ENCODE measurements around the gene TCL1A.
"Not testable (repeated sequence)": the region's sequence is repeated elsewhere in the genome, so short reads cannot be mapped to it uniquely, and the experiment has no call there.

Gene TCL1A, protein sequence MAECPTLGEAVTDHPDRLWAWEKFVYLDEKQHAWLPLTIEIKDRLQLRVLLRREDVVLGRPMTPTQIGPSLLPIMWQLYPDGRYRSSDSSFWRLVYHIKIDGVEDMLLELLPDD

GRCh38 chr14:95713596-95714371, at the start of gene TCL1A:
Gene TCL1A (minus strand): TSS chr14:95714125. CDS start chr14:95714066, 59 bp downstream.
- no peak for DNase-seq

DNA sequence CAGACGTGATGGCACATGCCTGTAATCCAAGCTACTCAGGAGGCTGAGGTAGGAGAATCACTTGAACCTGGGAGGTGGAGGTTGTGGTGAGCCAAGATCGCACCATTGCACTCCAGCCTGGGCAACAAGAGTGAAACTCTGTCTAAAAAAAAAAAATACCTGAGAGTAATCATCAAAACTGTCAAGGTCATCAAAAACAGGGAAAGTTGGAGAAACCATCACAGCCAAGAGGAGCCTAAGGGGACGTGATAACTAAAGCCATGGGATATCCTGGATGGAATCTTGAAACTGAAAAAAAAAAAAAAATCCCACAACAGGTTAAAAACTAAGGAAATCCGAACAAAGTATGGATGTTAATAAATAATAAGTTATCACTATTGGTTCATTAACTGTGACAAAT, 49.1 kb upstream of the TCL1A start:
- DNase-seq: not testable (repeated sequence)

GRCh38 chr14:95761436-95761835, 47.5 kb upstream of the TCL1A start:
- no peak for DNase-seq

DNA sequence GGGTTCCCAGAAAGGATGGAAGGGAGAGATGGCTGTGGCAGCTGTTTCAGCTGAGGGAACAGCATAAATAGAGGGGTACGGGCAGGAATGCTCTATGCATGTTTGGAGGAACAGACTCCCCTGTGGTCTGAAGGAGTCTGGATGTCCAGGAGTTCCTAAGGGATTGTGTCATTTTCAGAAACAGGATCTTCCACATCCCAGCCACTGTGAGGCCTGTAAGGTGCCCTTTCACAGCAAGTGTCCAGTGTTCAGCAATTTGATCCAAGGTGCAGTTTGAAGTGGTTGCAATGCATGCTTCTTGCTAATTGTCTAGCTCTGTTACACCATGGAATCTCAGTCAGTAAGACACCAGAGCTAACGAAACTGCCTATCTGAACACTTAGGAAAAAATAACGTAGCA, 46.7 kb upstream of the TCL1A start:
- no peak for DNase-seq

GRCh38 chr14:95759941-95760340, 46.0 kb upstream of the TCL1A start:
- no peak for DNase-seq

DNA sequence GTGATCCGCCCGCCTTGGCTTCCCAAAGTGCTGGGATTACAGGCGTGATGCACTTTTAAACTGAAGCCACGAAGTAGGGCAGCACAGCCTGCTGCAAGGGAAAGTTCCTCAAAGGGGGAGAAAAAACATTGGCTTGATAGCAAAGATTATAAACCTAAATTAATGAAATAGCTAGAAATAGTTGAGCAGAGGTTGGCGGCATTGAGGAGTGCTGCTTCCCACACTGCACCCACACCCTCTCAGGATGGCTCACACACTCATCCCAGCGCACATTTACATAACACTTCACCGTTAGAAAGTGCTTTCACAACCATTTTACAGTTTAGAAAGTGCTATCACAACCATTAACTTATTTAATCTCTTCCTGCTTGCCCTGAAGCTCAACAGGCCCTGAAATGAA, 44.4 kb upstream of the TCL1A start:
- DNase-seq: no peak

DNA sequence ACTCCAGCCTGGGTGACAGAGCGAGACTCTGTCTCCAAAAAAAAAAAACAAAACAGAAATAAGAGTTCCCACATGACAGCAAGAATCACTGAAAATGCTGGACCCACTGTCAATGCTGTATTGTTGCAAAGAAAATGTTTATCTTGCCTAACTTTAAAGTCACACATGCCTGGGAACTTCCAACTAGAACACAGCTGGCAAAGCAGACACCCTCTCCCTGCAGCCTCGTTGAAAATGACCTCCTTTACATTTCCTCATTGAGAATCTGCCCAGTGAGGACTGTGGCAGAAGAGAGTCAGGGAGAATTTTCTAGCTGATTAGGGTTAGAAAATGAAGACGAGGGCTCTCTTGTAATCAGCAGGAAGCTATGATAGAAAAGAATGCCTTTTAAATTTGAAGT, 42.8 kb upstream of the TCL1A start:
- DNase-seq: no peak

GRCh38 chr14:95756127-95756526, 42.2 kb upstream of the TCL1A start:
- no peak for DNase-seq

- no peak for DNase-seq
Measured at GRCh38 chr14:95741781-95742180, 27.9 kb upstream of the TCL1A start.

DNA sequence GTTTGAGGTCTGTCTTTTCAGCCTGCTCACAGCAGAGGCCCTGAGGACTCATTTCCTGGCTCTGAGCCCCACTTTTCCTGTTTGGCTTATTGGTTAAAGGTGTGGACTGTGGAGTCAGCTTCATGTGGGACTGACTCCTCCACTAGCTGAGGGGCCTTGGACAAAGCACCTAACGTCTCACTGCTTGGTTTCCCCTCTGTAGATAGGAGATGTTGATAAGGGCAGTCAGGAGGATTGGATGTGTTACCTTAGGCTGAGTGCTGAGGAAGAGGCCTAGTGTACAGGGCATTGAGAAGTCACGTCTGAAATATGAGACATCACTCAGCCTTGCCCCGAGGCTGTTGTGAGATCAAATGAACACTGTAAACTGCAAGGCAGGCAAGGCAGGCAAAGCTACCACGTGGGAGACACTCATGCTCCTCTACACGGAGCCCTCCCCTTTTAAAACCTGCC, 27.1 kb upstream of the TCL1A start:
- DNase-seq: no peak

- no peak for DNase-seq
Measured at GRCh38 chr14:95739356-95739755, 25.4 kb upstream of the TCL1A start.

- DNase-seq: no peak
Measured at GRCh38 chr14:95733212-95733611, 19.3 kb upstream of the TCL1A start.

GRCh38 chr14:95730126-95730525, 16.2 kb upstream of the TCL1A start:
- DNase-seq: no peak

- DNase-seq: not testable (repeated sequence)
Measured at GRCh38 chr14:95729402-95730028, 15.6 kb upstream of the TCL1A start.

DNA sequence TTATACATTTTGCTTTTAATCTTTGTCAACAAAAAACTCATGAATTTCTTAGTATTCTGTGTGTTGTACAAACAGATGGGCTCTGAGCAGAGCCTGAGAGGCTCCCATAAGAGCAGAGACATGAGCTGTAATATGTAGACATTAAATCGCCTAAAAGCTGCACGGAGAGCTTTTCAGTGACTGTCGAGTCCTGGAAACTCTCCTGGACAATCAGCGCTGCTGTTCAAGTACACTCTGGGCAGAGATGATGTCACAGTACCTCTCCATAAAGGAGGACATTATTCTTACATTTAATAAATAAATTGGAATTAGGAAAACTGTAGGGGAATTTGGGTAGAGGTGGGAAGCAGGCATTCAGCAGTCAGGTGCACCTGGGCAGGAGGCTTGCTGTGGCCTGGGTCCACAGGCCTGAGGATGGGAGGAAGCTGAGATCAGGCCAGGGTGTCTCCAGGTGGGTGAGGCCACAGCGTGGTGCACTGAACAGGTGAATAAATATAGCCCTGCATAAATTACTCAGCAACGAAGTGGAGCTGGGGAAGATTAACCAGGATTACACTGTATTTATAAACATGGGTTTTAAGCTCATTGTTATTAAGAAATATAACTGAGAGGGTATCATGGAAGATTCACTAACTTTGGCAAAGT, 13.3 kb upstream of the TCL1A start:
- no peak for DNase-seq

DNA sequence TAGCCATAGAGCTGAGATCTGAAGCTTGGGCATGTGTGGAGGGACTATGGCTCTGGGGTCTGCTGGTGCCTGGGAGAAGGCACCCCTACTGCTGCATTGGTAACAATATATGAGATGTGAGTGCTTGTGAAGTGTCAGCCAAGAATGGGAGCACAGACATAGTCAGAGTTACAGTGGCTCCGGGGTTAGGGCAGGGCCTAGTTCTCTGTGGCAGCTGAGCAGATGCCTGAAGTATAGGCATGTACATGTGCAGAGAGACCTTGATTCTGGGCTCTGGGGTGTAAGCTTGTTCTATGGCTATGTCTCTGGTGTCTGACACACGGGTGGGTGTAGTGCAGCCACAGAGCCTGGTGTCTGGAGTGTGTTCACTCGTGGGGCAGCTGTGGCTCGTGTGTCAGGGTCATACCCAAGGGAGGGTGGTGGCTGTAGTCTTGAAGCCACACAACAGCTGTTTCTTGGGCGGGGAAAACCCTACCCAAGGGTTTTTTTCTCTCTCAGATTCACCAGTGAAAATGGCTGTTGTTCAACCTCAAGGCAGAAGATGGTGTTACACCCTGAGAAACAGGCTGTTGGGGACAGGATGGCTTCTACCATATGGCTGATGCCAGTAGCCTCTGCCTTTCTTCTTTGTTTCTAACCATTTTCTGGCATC, 11.9 kb upstream of the TCL1A start:
- DNase-seq: no peak

DNA sequence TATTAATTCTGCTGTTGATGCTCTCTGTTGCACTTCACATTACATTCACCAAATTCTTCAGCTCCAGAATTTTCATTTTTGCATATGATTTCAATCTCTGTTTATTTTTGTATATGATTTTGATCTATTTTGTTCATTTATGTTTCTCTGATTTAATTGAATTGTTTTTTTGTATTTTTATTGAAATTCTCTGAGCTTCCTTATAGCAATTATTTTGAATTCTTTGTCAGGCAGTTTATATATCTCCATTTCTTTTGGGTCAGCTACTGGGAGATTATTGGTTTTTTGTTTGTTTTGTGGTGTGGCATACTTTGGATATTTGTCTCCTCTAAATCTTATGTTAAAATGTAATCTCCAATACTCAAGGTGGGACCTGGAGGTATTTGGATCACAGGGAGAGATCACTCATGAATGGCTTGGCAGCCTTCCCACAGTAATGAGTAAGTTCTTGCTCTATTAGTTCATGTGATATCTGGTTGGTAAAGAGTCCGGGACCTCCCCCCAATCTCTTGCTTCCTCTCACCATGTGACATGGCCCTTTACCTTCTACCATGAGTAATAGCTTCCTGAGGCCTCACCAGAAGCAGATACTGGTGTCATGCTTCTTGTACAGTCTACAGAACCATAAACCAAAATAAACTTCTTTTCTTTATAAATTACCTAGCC, 8.7 kb upstream of the TCL1A start:
- DNase-seq: no peak

GRCh38 chr14:95712398-95712797, 1.5 kb downstream of the TCL1A start:
- no peak for DNase-seq

GRCh38 chr14:95711476-95712176, 2.3 kb downstream of the TCL1A start:
- no peak for DNase-seq

DNA sequence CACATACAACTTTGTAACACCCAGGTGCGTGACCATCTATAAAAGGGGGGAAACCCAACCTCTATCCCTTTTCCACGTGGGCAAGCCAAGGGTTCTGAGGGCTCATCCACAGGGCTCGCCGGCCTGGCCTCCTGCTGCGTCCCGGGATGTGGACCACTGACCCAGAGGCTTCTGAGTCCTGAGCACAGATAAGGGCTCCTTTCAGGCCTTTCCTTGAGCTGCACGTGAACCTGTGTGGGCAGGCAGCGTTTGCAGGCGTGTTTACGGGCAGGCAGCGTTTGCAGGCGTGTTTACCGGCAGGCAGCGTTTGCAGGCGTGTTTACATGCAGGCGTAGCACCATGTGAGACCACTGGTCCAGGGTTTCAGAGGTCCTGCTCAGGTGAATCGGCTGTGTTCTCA, 3.8 kb downstream of the TCL1A start:
- DNase-seq: no peak

DNA sequence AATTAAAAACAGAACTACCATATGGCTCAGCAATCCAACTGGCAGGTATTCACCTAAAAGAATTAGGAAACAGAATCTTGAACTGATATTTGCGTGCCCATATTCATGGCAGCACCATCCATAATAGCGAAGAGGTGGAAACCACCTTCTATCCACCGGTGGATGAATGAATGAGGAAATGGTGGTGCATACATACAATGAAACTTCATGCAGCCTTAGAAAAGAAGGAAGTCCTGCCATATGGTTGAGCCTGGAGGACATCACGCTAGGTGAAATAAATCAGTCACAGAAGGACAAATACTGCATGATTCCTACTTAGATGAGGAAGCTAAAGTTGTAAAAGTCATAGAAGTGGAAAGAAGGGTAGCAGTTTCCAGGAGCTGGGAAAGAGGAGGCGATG, 6.6 kb downstream of the TCL1A start:
- DNase-seq: no peak

DNA sequence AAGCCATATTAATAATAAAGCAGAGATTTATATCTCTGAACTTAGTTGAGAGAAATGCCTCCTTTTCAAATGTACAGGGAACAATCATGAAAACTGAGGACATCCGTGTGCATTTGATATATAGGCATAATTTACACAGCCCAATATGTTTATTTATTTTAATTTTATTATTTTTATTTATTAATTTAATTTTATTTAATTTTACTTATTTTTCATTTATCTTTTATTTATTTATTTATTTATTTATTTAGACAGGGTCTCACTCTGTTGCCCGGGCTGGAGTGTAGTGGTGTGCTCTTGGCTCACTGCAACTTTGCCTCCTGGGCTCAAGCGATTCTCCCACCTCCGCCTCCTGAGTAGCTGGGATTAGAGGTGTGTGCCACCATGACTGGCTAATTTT, 8.4 kb downstream of the TCL1A start:
- no peak for DNase-seq

All from T1000 (cell line).